ENCODE data around the gene MAGEB6. TPM values are rescaled to one million over a fixed set of nuclear protein-coding genes. Genes with fewer than 3 reads are reported as not detected.
"Not testable (repeated sequence)": the region's sequence is repeated elsewhere in the genome, so short reads cannot be mapped to it uniquely, and the experiment has no call there.

Gene MAGEB6
- total RNA-seq (2014; rRNA removed; shearing (Covaris generic); ENCODE audit: low replicate concordance) = not detected in 2 replicates

GRCh38 chrX:26192204-26192603 lies at the start of gene MAGEB6:
TSS of gene MAGEB6 (plus strand) at chrX:26192440. CDS start at chrX:26193847, 1,407 bp downstream.
- H3K36me3 ChIP-seq (ENCODE audit: insufficient read depth, low read length) = no peaks in the 10 kb centered on the region
- no peak within 1 kb of the TSS for H3K4me3 ChIP-seq (ENCODE audit: low read length)
- no peak within 1 kb of the TSS for H2AFZ ChIP-seq (ENCODE audit: low read length)
- H3K27ac ChIP-seq (ENCODE audit: low read length) = no peak within 1 kb of the TSS
- no peaks in the 10 kb centered on the region for H3K9me2 ChIP-seq (replicated peaks; ENCODE audit: insufficient read depth, low read length)
- peaks cover 20% of the 10 kb centered on the region for H3K9me3 ChIP-seq (ENCODE audit: low read length)
- no peaks in the 10 kb centered on the region for H3K4me1 ChIP-seq (ENCODE audit: low read length)
- H3K9ac ChIP-seq (ENCODE audit: low read length) = no peak within 1 kb of the TSS
- H3K27me3 ChIP-seq (ENCODE audit: low read length) = no peaks in the 10 kb centered on the region
- H3K4me2 ChIP-seq (ENCODE audit: low read depth, low read length, poor library complexity, severe bottlenecking) = no peak within 1 kb of the TSS
- H4K20me1 ChIP-seq (ENCODE audit: insufficient read depth, low read depth, low read length) = no peaks in the 10 kb centered on the region
- no peaks in the 10 kb centered on the region for H3K79me2 ChIP-seq (ENCODE audit: low read length)
- no peak for DNase-seq

GRCh38 chrX:26146024-26146423 lies 46.2 kb upstream of the MAGEB6 start:
- no peak overlapping the region for H3K4me2 ChIP-seq (ENCODE audit: low read depth, low read length, poor library complexity, severe bottlenecking)
- H3K4me1 ChIP-seq (ENCODE audit: low read length) = no peaks in the 10 kb centered on the region
- H3K36me3 ChIP-seq (ENCODE audit: insufficient read depth, low read length) = no peaks in the 10 kb centered on the region
- H3K27me3 ChIP-seq (ENCODE audit: low read length) = no peaks in the 10 kb centered on the region
- DNase-seq = no peak
- H3K9me3 ChIP-seq (ENCODE audit: low read length) = peaks cover 10% of the 10 kb centered on the region; the same call in 1 of the 2 replicates
- H4K20me1 ChIP-seq (ENCODE audit: insufficient read depth, low read depth, low read length) = no peaks in the 10 kb centered on the region
- H3K27ac ChIP-seq (ENCODE audit: low read length) = no peak overlapping the region
- no peaks in the 10 kb centered on the region for H3K9me2 ChIP-seq (replicated peaks; ENCODE audit: insufficient read depth, low read length)
- H3K9ac ChIP-seq (ENCODE audit: low read length) = no peak overlapping the region
- no peaks in the 10 kb centered on the region for H3K79me2 ChIP-seq (ENCODE audit: low read length)
- no peak overlapping the region for H3K4me3 ChIP-seq (ENCODE audit: low read length)
- no peak overlapping the region for H2AFZ ChIP-seq (ENCODE audit: low read length)

GRCh38 chrX:26160301-26160700 lies 31.9 kb upstream of the MAGEB6 start, which contains the start of gene MAGEB6B:
TSS of gene MAGEB6B (plus strand) at chrX:26160601. CDS start at chrX:26160601, 0 bp downstream.
- no peaks in the 10 kb centered on the region for H3K27me3 ChIP-seq (ENCODE audit: low read length)
- no peak within 1 kb of the TSS for H3K27ac ChIP-seq (ENCODE audit: low read length)
- H2AFZ ChIP-seq (ENCODE audit: low read length) = no peak within 1 kb of the TSS
- no peaks in the 10 kb centered on the region for H3K4me1 ChIP-seq (ENCODE audit: low read length)
- H3K4me3 ChIP-seq (ENCODE audit: low read length) = no peak within 1 kb of the TSS
- H3K79me2 ChIP-seq (ENCODE audit: low read length) = no peaks in the 10 kb centered on the region
- H3K9me3 ChIP-seq (ENCODE audit: low read length) = peaks cover 11% of the 10 kb centered on the region; the same call in 1 of the 2 replicates
- H3K9me2 ChIP-seq (replicated peaks; ENCODE audit: insufficient read depth, low read length) = no peaks in the 10 kb centered on the region
- no peaks in the 10 kb centered on the region for H3K36me3 ChIP-seq (ENCODE audit: insufficient read depth, low read length)
- no peak within 1 kb of the TSS for H3K9ac ChIP-seq (ENCODE audit: low read length)
- no peak for DNase-seq
- H4K20me1 ChIP-seq (ENCODE audit: insufficient read depth, low read depth, low read length) = no peaks in the 10 kb centered on the region
- H3K4me2 ChIP-seq (ENCODE audit: low read depth, low read length, poor library complexity, severe bottlenecking) = no peak within 1 kb of the TSS

- Histone ChIP-seq H4K20me1 (ENCODE audit: insufficient read depth, low read depth, low read length) (no peaks in the 10 kb centered on the region), H3K9me3 (ENCODE audit: low read length) (peaks cover 4% of the 10 kb centered on the region), H3K9me2 (replicated peaks; ENCODE audit: insufficient read depth, low read length) (no peaks in the 10 kb centered on the region), H3K4me2 (ENCODE audit: low read depth, low read length, poor library complexity, severe bottlenecking) (no peak overlapping the region), H2AFZ (ENCODE audit: low read length) (no peak overlapping the region), H3K36me3 (ENCODE audit: insufficient read depth, low read length) (no peaks in the 10 kb centered on the region), H3K4me1 (ENCODE audit: low read length) (no peaks in the 10 kb centered on the region), H3K27ac (ENCODE audit: low read length) (no peak overlapping the region), H3K27me3 (ENCODE audit: low read length) (no peaks in the 10 kb centered on the region), H3K4me3 (ENCODE audit: low read length) (no peak overlapping the region), H3K9ac (ENCODE audit: low read length) (no peak overlapping the region), H3K79me2 (ENCODE audit: low read length) (no peaks in the 10 kb centered on the region)
- no peak for DNase-seq
Measured at GRCh38 chrX:26203561-26203960, 11.3 kb downstream of the MAGEB6 start.

- H2AFZ ChIP-seq (ENCODE audit: low read length); H3K36me3 ChIP-seq (ENCODE audit: insufficient read depth, low read length); H3K9me3 ChIP-seq (ENCODE audit: low read length); H3K27me3 ChIP-seq (ENCODE audit: low read length); H3K27ac ChIP-seq (ENCODE audit: low read length); H4K20me1 ChIP-seq (ENCODE audit: insufficient read depth, low read depth, low read length); H3K4me2 ChIP-seq (ENCODE audit: low read depth, low read length, poor library complexity, severe bottlenecking); H3K9ac ChIP-seq (ENCODE audit: low read length); DNase-seq; H3K4me3 ChIP-seq (ENCODE audit: low read length); H3K79me2 ChIP-seq (ENCODE audit: low read length); H3K9me2 ChIP-seq (replicated peaks; ENCODE audit: insufficient read depth, low read length); H3K4me1 ChIP-seq (ENCODE audit: low read length): not testable (repeated sequence)
Measured at GRCh38 chrX:26204717-26205116, 12.5 kb downstream of the MAGEB6 start.

GRCh38 chrX:26208012-26208411 lies 15.8 kb downstream of the MAGEB6 start:
- no peak for DNase-seq
- no peak overlapping the region for H2AFZ ChIP-seq (ENCODE audit: low read length)
- no peaks in the 10 kb centered on the region for H3K27me3 ChIP-seq (ENCODE audit: low read length)
- H4K20me1 ChIP-seq (ENCODE audit: insufficient read depth, low read depth, low read length) = no peaks in the 10 kb centered on the region
- no peaks in the 10 kb centered on the region for H3K79me2 ChIP-seq (ENCODE audit: low read length)
- H3K9me3 ChIP-seq (ENCODE audit: low read length) = peaks cover 4% of the 10 kb centered on the region; the same call in 1 of the 2 replicates
- H3K36me3 ChIP-seq (ENCODE audit: insufficient read depth, low read length) = no peaks in the 10 kb centered on the region
- H3K4me3 ChIP-seq (ENCODE audit: low read length) = no peak overlapping the region
- no peaks in the 10 kb centered on the region for H3K9me2 ChIP-seq (replicated peaks; ENCODE audit: insufficient read depth, low read length)
- H3K4me1 ChIP-seq (ENCODE audit: low read length) = no peaks in the 10 kb centered on the region
- H3K4me2 ChIP-seq (ENCODE audit: low read depth, low read length, poor library complexity, severe bottlenecking) = no peak overlapping the region
- H3K27ac ChIP-seq (ENCODE audit: low read length) = no peak overlapping the region
- no peak overlapping the region for H3K9ac ChIP-seq (ENCODE audit: low read length)

GRCh38 chrX:26215869-26216268 lies 23.6 kb downstream of the MAGEB6 start, which contains the start of gene MAGEB5:
TSS of gene MAGEB5 (plus strand) at chrX:26216169. CDS start at chrX:26217302, 1,133 bp downstream.
- Histone ChIP-seq H3K4me1 (ENCODE audit: low read length) (no peaks in the 10 kb centered on the region), H3K4me2 (ENCODE audit: low read depth, low read length, poor library complexity, severe bottlenecking) (no peak within 1 kb of the TSS), H3K4me3 (ENCODE audit: low read length) (no peak within 1 kb of the TSS), H3K27ac (ENCODE audit: low read length) (no peak within 1 kb of the TSS), H3K9me3 (ENCODE audit: low read length) (peaks cover 11% of the 10 kb centered on the region), H3K27me3 (ENCODE audit: low read length) (no peaks in the 10 kb centered on the region), H3K36me3 (ENCODE audit: insufficient read depth, low read length) (no peaks in the 10 kb centered on the region), H3K9me2 (replicated peaks; ENCODE audit: insufficient read depth, low read length) (no peaks in the 10 kb centered on the region), H4K20me1 (ENCODE audit: insufficient read depth, low read depth, low read length) (no peaks in the 10 kb centered on the region), H3K9ac (ENCODE audit: low read length) (no peak within 1 kb of the TSS), H3K79me2 (ENCODE audit: low read length) (no peaks in the 10 kb centered on the region), H2AFZ (ENCODE audit: low read length) (no peak within 1 kb of the TSS)
- no peak for DNase-seq

- H3K9me2 ChIP-seq (replicated peaks; ENCODE audit: insufficient read depth, low read length) = no peaks in the 10 kb centered on the region
- H3K4me2 ChIP-seq (ENCODE audit: low read depth, low read length, poor library complexity, severe bottlenecking) = no peak overlapping the region
- no peaks in the 10 kb centered on the region for H3K36me3 ChIP-seq (ENCODE audit: insufficient read depth, low read length)
- no peak overlapping the region for H2AFZ ChIP-seq (ENCODE audit: low read length)
- no peaks in the 10 kb centered on the region for H3K27me3 ChIP-seq (ENCODE audit: low read length)
- H3K4me1 ChIP-seq (ENCODE audit: low read length) = no peaks in the 10 kb centered on the region
- H4K20me1 ChIP-seq (ENCODE audit: insufficient read depth, low read depth, low read length) = no peaks in the 10 kb centered on the region
- H3K9ac ChIP-seq (ENCODE audit: low read length) = no peak overlapping the region
- peaks cover 4% of the 10 kb centered on the region for H3K9me3 ChIP-seq (ENCODE audit: low read length)
- no peak overlapping the region for H3K27ac ChIP-seq (ENCODE audit: low read length)
- no peak overlapping the region for H3K4me3 ChIP-seq (ENCODE audit: low read length)
- DNase-seq = no peak
- H3K79me2 ChIP-seq (ENCODE audit: low read length) = no peaks in the 10 kb centered on the region
Measured at GRCh38 chrX:26219351-26219750, 27.1 kb downstream of the MAGEB6 start.
